ENCODE measurements around the gene MEIS1. TPM values are rescaled to one million over a fixed set of nuclear protein-coding genes. Genes with fewer than 3 reads are reported as not detected.
A peak's percentile ranks its signal among the peaks of the same experiment; 100 is the strongest.

MEIS1 gene
- total RNA-seq, 1 donor from 2014 or later, result 107 TPM

DNA sequence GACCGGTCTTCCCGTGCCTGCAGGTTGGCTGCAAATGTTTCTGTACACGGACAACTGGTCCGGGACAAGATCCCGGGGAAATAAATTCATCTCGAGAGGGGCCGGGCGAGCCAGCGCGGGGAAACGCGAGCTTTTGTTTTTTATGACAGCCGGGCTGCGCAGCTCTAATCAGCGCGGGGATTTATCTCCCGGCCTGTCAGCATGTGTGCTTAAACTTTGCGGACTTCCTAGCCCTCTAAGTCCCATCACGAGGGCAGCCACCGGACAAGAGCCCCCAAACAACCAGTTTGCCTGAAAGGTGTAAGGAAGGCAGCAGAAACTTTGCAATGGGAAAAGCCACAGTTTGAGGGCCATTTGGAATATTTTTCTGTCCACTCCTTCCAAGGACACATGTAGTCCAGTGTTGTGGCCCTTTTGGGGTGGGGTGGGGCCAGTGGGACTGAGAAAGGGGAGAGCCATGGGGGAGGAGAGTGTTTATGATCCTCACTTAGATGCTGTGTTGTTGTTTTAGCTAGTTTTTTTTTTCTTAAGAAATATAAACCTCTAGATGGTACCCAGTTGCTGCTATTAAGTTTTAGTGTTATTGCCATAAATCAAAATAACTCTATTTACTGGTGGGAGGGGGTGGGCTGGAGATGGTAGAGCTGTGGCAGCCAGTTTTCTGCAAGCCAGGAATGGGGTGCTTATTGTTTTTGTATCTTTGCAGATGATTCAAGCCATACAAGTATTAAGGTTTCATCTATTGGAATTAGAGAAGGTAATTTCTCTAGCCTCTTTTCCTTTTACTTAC, 6.0 kb downstream of the MEIS1 start:
- Mint-ChIP-seq H3K9me3 (no peaks in the 10 kb centered on the region), H3K4me3 (peak overlapping the region; percentile 96), H3K27ac (ENCODE audit: unreplicated experiment) (peak overlapping the region; percentile 61), H3K4me1 (peaks cover 56% of the 10 kb centered on the region), H3K27me3 (ENCODE audit: low read depth) (peaks cover 95% of the 10 kb centered on the region), H3K36me3 (ENCODE audit: low read depth) (peaks cover 32% of the 10 kb centered on the region)
- DNase-seq (ENCODE audit: low read depth, low spot score), result no peak
- TF ChIP-seq, protein P1, sequence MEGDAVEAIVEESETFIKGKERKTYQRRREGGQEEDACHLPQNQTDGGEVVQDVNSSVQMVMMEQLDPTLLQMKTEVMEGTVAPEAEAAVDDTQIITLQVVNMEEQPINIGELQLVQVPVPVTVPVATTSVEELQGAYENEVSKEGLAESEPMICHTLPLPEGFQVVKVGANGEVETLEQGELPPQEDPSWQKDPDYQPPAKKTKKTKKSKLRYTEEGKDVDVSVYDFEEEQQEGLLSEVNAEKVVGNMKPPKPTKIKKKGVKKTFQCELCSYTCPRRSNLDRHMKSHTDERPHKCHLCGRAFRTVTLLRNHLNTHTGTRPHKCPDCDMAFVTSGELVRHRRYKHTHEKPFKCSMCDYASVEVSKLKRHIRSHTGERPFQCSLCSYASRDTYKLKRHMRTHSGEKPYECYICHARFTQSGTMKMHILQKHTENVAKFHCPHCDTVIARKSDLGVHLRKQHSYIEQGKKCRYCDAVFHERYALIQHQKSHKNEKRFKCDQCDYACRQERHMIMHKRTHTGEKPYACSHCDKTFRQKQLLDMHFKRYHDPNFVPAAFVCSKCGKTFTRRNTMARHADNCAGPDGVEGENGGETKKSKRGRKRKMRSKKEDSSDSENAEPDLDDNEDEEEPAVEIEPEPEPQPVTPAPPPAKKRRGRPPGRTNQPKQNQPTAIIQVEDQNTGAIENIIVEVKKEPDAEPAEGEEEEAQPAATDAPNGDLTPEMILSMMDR (conservative IDR thresholded peaks at IDR 0.05), result no peak

DNA sequence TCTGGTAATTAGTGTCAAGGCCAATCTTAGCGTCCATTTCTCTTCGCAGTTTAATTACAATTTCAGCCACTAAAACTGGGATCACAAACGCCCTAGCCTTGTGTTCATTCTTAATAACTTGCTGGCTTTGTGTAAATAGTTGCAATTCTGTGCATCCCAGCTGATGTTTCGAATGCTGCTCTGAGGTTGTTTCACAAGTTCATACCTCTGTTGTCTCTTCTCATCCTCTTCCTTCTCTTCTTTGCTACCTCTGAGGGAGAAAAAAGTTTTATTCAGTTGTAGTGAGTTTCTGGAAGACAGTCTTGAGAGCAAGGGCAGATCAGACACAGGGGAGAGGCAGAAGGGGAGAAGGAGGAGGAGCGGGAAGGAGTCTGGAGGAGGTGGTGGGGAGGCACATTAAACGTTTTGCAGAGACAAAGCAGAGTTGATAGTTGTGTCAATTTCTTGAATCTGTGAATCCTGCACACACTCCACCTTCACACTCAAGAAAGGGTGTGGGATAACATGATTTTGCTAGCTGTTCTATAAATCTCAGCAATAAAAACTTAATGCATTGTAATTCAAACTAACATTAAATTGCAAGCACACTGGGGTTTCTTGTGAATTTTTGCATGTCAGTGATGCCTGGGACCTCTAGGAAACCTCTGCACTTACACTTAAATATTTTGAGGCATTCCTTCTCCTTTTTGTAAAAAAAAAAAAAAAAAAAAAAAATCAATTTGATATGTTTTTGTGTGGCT, 6.8 kb downstream of the MEIS1 start:
- TF ChIP-seq, protein P1 (conservative IDR thresholded peaks at IDR 0.05), result no peak
- Mint-ChIP-seq H3K4me1 (peaks cover 64% of the 10 kb centered on the region), H3K4me3 (peak overlapping the region; percentile 96), H3K36me3 (ENCODE audit: low read depth) (peaks cover 32% of the 10 kb centered on the region), H3K27ac (ENCODE audit: unreplicated experiment) (no peak overlapping the region), H3K27me3 (ENCODE audit: low read depth) (peaks cover 91% of the 10 kb centered on the region), H3K9me3 (no peaks in the 10 kb centered on the region)
- no peak for DNase-seq (ENCODE audit: low read depth, low spot score)

DNA sequence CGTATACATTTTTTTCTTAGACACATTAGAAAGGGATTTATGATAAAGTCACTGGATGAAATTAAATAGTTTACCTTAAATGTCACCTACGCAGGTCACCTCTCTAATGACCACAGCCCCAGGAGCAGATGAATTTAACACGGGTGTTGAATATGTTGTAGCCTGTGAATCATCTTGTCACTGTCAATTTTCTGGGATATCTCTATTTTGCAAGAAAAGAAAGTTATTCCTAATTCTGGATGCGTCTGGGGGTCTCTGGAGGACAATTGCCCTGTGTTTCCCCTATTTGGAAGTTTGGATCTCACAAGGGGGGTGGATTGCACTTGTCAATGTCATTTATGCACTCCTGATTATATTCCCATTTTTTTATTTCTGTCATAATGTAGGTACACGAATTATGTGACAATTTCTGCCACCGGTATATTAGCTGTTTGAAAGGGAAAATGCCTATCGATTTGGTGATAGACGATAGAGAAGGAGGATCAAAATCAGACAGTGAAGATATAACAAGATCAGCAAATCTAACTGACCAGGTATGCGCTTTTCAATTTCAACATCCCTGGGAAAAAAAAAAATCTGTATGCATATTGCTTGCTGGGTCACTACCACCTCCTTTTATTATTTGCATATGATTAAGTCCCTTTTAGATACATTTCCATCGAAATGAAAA, 7.7 kb downstream of the MEIS1 start:
- Mint-ChIP-seq H3K4me1 (peaks cover 71% of the 10 kb centered on the region), H3K9me3 (no peaks in the 10 kb centered on the region), H3K4me3 (peak overlapping the region; percentile 96), H3K36me3 (ENCODE audit: low read depth) (peaks cover 30% of the 10 kb centered on the region), H3K27ac (ENCODE audit: unreplicated experiment) (no peak overlapping the region), H3K27me3 (ENCODE audit: low read depth) (peaks cover 89% of the 10 kb centered on the region)
- TF ChIP-seq, protein P1 (conservative IDR thresholded peaks at IDR 0.05), result no peak
- DNase-seq (ENCODE audit: low read depth, low spot score), result no peak

DNA sequence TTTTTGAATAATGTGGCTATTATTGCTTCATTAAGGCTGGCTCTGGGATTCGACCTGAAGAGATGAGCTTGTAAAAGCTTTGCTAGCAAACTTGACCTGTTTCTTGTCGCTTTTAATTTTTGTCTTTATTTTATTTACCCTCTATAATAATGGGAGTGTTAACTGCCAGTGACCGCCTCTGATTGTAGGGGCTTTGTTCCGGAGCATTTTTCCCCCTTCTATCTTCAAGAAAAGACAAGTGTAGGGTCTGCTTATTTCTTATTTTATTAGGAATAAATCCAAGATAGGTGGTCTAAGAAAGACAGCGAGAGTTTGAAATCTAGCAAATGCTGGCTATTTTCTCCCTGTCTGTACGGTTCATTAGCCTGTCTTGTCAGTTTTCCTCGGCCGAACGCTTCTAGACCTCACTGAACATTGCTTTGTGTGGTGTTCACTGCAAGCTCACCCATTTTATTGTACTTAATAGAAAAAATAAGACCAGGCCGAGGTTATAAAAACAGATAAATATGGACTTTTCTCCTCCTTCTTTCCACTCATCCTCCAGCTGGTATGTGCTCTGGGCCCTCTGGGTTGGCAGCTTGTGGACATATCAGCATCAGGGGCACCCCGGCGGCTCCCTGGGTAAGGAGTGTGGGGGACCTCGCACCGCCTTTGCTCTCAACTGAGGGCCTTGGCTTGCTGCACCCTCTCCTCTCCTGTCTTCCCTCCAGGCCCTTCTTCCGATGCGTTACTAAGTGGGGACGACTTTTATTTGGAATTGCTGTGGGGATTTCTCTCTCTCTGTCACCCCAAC, 8.5 kb downstream of the MEIS1 start:
- Mint-ChIP-seq H3K27ac (ENCODE audit: unreplicated experiment) (peak overlapping the region; percentile 32), H3K4me3 (peak overlapping the region; percentile 96), H3K9me3 (no peaks in the 10 kb centered on the region), H3K27me3 (ENCODE audit: low read depth) (peaks cover 84% of the 10 kb centered on the region), H3K36me3 (ENCODE audit: low read depth) (peaks cover 28% of the 10 kb centered on the region), H3K4me1 (peaks cover 72% of the 10 kb centered on the region)
- TF ChIP-seq, protein P1 (conservative IDR thresholded peaks at IDR 0.05), result no peak
- DNase-seq (ENCODE audit: low read depth, low spot score), result no peak

Data from neural crest cell (in vitro differentiated cells).